Smooth muscle cell (in vitro differentiated cells): ENCODE measurements around the gene CDK14. TPM values are rescaled to one million over a fixed set of nuclear protein-coding genes. Genes with fewer than 3 reads are reported as not detected.

Source experiments
- DNase-seq: peaks from one replicate; lab custom pipeline; 2025; ENCODE audit not compliant: unreplicated experiment; lab: John Stamatoyannopoulos, UW
- H2AFZ ChIP-seq: fragments of 200-600 bp; sonication (generic); 2 replicates; pipeline ENCODE4 v1.6.0; 2016; ENCODE audit warnings: antibody characterized with exemption, low read depth, mild to moderate bottlenecking
- H3F3A ChIP-seq: fragments of 200-600 bp; sonication (generic); 2 replicates; pipeline ENCODE4 v1.6.0; 2017; ENCODE audit warnings: antibody characterized with exemption, low read depth
- H3K27ac ChIP-seq: fragments of 200-600 bp; sonication (generic); 2 replicates; pipeline ENCODE4 v1.5.1; 2016; ENCODE audit warnings: low read depth, mild to moderate bottlenecking
- H3K27me3 ChIP-seq: fragments of 200-600 bp; sonication (generic); 2 replicates; pipeline ENCODE4 v1.6.1; 2016; ENCODE audit warnings: low read depth, mild to moderate bottlenecking
- H3K36me3 ChIP-seq: fragments of 200-600 bp; sonication (generic); 2 replicates; pipeline ENCODE4 v1.5.1; 2016; ENCODE audit warnings: low read depth
- H3K4me1 ChIP-seq: fragments of 200-600 bp; sonication (generic); 2 replicates; pipeline ENCODE4 v1.5.1; 2016; ENCODE audit warnings: low read depth
- H3K4me2 ChIP-seq: fragments of 200-600 bp; sonication (generic); 2 replicates; pipeline ENCODE4 v1.6.0; 2016; ENCODE audit warnings: mild to moderate bottlenecking
- H3K4me3 ChIP-seq: fragments of 200-600 bp; sonication (generic); 2 replicates; pipeline ENCODE4 v1.5.1; 2016; ENCODE audit warnings: mild to moderate bottlenecking
- H3K79me2 ChIP-seq: fragments of 200-600 bp; sonication (generic); 2 replicates; pipeline ENCODE4 v1.6.0; 2016; ENCODE audit warnings: low read depth, mild to moderate bottlenecking
- H3K9ac ChIP-seq: fragments of 200-600 bp; sonication (generic); 2 replicates; pipeline ENCODE4 v1.6.0; 2016; ENCODE audit warnings: low read depth
- H3K9me3 ChIP-seq: fragments of 200-600 bp; sonication (generic); replicated peaks from 2 replicates; pipeline ENCODE4 v1.5.1; 2016; ENCODE audit warnings: low read depth
- H4K20me1 ChIP-seq: fragments of 200-600 bp; sonication (generic); 2 replicates; pipeline ENCODE4 v1.6.0; 2016; ENCODE audit warnings: low read depth
- WGBS: methylation state at CpG from one replicate; pipeline ENCODE4 v1.1.7; 2016; ENCODE audit warnings: low lambda C conversion rate; 5-methylcytosine and 5-hydroxymethylcytosine counted together
- polyA plus RNA-seq: library from polyadenylated mRNA; unstranded; fragments of >200 nt; fragmentation: Nextera tagmentation; extraction: Ambion mirVana; gene quantifications from 2 replicates; pipeline ENCODE4 v1.2.1, GENCODE V29; 2016
- total RNA-seq: library from RNA; depleted of rRNA; stranded (reverse); fragments of >200 nt; gene quantifications from 2 replicates; pipeline ENCODE4 v1.2.3, GENCODE V29; 2014
- TF ChIP-seq, protein P1 (sequence below): fragments of 200-600 bp; sonication (generic); IDR thresholded peaks from 2 replicates; pipeline ENCODE4 v1.5.1; 2017; ENCODE audit warnings: borderline replicate concordance, mild to moderate bottlenecking, antibody characterized with exemption; ENCODE audit not compliant: insufficient read depth, poor library complexity, severe bottlenecking

Gene CDK14
- total and polyA plus RNA-seq, 2 experiments from 2014 or later: 4.1 to 5.3 TPM

- WGBS: 80% methylated on average over 3 of the region's 3 CpGs
- Histone ChIP-seq H3K4me2 (no peak overlapping the region), H2AFZ (no peak overlapping the region), H3K9ac (no peak overlapping the region), H3K36me3 (no peaks in the 10 kb centered on the region), H3K27me3 (no peaks in the 10 kb centered on the region), H3K79me2 (no peaks in the 10 kb centered on the region), H3K9me3 (no peaks in the 10 kb centered on the region), H3K27ac (no peak overlapping the region), H4K20me1 (no peaks in the 10 kb centered on the region), H3F3A (no peaks in the 10 kb centered on the region), H3K4me1 (peaks cover 27% of the 10 kb centered on the region), H3K4me3 (no peak overlapping the region)
- TF ChIP-seq, protein P1, sequence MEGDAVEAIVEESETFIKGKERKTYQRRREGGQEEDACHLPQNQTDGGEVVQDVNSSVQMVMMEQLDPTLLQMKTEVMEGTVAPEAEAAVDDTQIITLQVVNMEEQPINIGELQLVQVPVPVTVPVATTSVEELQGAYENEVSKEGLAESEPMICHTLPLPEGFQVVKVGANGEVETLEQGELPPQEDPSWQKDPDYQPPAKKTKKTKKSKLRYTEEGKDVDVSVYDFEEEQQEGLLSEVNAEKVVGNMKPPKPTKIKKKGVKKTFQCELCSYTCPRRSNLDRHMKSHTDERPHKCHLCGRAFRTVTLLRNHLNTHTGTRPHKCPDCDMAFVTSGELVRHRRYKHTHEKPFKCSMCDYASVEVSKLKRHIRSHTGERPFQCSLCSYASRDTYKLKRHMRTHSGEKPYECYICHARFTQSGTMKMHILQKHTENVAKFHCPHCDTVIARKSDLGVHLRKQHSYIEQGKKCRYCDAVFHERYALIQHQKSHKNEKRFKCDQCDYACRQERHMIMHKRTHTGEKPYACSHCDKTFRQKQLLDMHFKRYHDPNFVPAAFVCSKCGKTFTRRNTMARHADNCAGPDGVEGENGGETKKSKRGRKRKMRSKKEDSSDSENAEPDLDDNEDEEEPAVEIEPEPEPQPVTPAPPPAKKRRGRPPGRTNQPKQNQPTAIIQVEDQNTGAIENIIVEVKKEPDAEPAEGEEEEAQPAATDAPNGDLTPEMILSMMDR: no peak
- DNase-seq: no peak
These were observed 359.6 kb downstream of the CDK14 start for GRCh38 chr7:90955641-90956207.

GRCh38 chr7:90957883-90958282 lies 361.8 kb downstream of the CDK14 start:
- Histone ChIP-seq H3K27me3 (no peaks in the 10 kb centered on the region), H3K27ac (no peak overlapping the region), H3K9ac (no peak overlapping the region), H4K20me1 (no peaks in the 10 kb centered on the region), H2AFZ (no peak overlapping the region), H3K79me2 (no peaks in the 10 kb centered on the region), H3F3A (no peaks in the 10 kb centered on the region), H3K4me1 (peaks cover 8% of the 10 kb centered on the region), H3K4me3 (no peak overlapping the region), H3K4me2 (no peak overlapping the region), H3K36me3 (no peaks in the 10 kb centered on the region), H3K9me3 (no peaks in the 10 kb centered on the region)
- TF ChIP-seq, protein P1: no peak
- DNase-seq: no peak
- 78% methylated on average over 5 of the region's 5 CpGs for WGBS

- DNase-seq: no peak
- H3K4me2 ChIP-seq: no peak overlapping the region
These were observed 362.5 kb downstream of the CDK14 start for GRCh38 chr7:90958647-90959046.

More at GRCh38 chr7:90958647-90959046, 362.5 kb downstream of the CDK14 start:
- no peak overlapping the region for H3K4me3 ChIP-seq
- H3K79me2 ChIP-seq: no peaks in the 10 kb centered on the region
- H3K36me3 ChIP-seq: no peaks in the 10 kb centered on the region
- no peak overlapping the region for H3K9ac ChIP-seq
- no peaks in the 10 kb centered on the region for H3K9me3 ChIP-seq
- no peaks in the 10 kb centered on the region for H3F3A ChIP-seq
- 93% methylated on average over 2 of the region's 2 CpGs for WGBS
- no peak overlapping the region for H2AFZ ChIP-seq
- H4K20me1 ChIP-seq: no peaks in the 10 kb centered on the region
- no peaks in the 10 kb centered on the region for H3K4me1 ChIP-seq
- TF ChIP-seq, protein P1: no peak
- H3K27ac ChIP-seq: no peak overlapping the region
- no peaks in the 10 kb centered on the region for H3K27me3 ChIP-seq
